GM18526 (cell line): ENCODE measurements around the gene LEFTY1.

ENCODE experiments used
- POLR2A ChIP-seq: IDR thresholded peaks from 3 replicates; pipeline ENCODE4 v1.6.1; 2011; ENCODE audit not compliant: insufficient read length; ENCODE audit errors: extremely low read depth

Gene LEFTY1

GRCh38 chr1:225896937-225897549, 8.1 kb upstream of the LEFTY1 start:
- no peak for TF ChIP-seq POLR2A

- no peak for TF ChIP-seq POLR2A
These were observed 7.5 kb upstream of the LEFTY1 start for GRCh38 chr1:225896494-225896893.

GRCh38 chr1:225892307-225892706, 3.4 kb upstream of the LEFTY1 start:
- no peak for TF ChIP-seq POLR2A

GRCh38 chr1:225891229-225891972, 2.5 kb upstream of the LEFTY1 start:
- TF ChIP-seq POLR2A, result no peak

- no peak for TF ChIP-seq POLR2A
These were observed 1.6 kb upstream of the LEFTY1 start for GRCh38 chr1:225890346-225891228.

- no peak for TF ChIP-seq POLR2A
These were observed 797 bp upstream of the LEFTY1 start for GRCh38 chr1:225889743-225890142.

- TF ChIP-seq POLR2A, result no peak
These were observed 553 bp downstream of the LEFTY1 start for GRCh38 chr1:225888289-225888897.

GRCh38 chr1:225887030-225887314, 2.0 kb downstream of the LEFTY1 start:
- no peak for TF ChIP-seq POLR2A

- TF ChIP-seq POLR2A, result no peak
These were observed 2.6 kb downstream of the LEFTY1 start for GRCh38 chr1:225886159-225887029.

- TF ChIP-seq POLR2A, result no peak
These were observed 3.6 kb downstream of the LEFTY1 start for GRCh38 chr1:225885336-225885735.

- no peak for TF ChIP-seq POLR2A
These were observed 5.2 kb downstream of the LEFTY1 start for GRCh38 chr1:225883616-225884265.

GRCh38 chr1:225882694-225883615, 6.0 kb downstream of the LEFTY1 start:
- no peak for TF ChIP-seq POLR2A
